HepG2 (cell line): ENCODE results near the gene TM4SF18. TPM values are rescaled to one million over a fixed set of nuclear protein-coding genes. Genes with fewer than 3 reads are reported as not detected.

Source experiments
- BCL6 ChIP-seq: IDR thresholded peaks from 2 replicates; pipeline ENCODE4 v1.6.1; 2016; ENCODE audit warnings: missing genetic modification reagents, missing compliant biosample characterization
- CCDC6 ChIP-seq: sonication (generic); formaldehyde crosslinking; IDR thresholded peaks from 2 replicates; pipeline ENCODE4 v1.8.1; 2022; ENCODE audit warnings: mild to moderate bottlenecking, missing genetic modification reagents, moderate library complexity
- KLF12 ChIP-seq: sonication (generic); formaldehyde crosslinking; IDR thresholded peaks from 2 replicates; pipeline ENCODE4 v1.4.0; 2020; ENCODE audit warnings: missing genetic modification reagents, borderline replicate concordance
- KLF9 ChIP-seq: IDR thresholded peaks from 2 replicates; pipeline ENCODE4 v1.6.1; 2016; ENCODE audit warnings: low read depth
- LCORL ChIP-seq, 2 experiments: fragments of 450-650 bp in 1 of 2; sonication (generic) in 1 of 2; formaldehyde crosslinking in 1 of 2; IDR thresholded peaks; 2 replicates each; pipeline versions ENCODE4 v1.5.0 to v1.6.1; 2017 to 2020; ENCODE audit warnings: antibody characterized with exemption in 1 of 2, missing genetic modification reagents in 1 of 2
- MEF2D ChIP-seq: sonication (generic); formaldehyde crosslinking; IDR thresholded peaks from 2 replicates; pipeline ENCODE4 v1.5.1; 2020; ENCODE audit warnings: mild to moderate bottlenecking, missing genetic modification reagents
- MIER2 ChIP-seq: IDR thresholded peaks from 2 replicates; pipeline ENCODE4 v1.6.1; 2016; ENCODE audit warnings: missing biosample characterization, missing genetic modification reagents
- NBN ChIP-seq: fragments of 450-650 bp; conservative IDR thresholded peaks from 2 replicates; pipeline ENCODE4 v1.6.1; 2017
- NFIC ChIP-seq: IDR thresholded peaks from 2 replicates; pipeline ENCODE4 v1.6.1; 2012; ENCODE audit warnings: mild to moderate bottlenecking, low read length, inconsistent platforms
- PAWR ChIP-seq: sonication (generic); formaldehyde crosslinking; IDR thresholded peaks from 2 replicates; pipeline ENCODE4 v1.4.0; 2020; ENCODE audit warnings: missing genetic modification reagents, mild to moderate bottlenecking, borderline replicate concordance
- PTBP1 ChIP-seq: fragments of 200-400 bp; formaldehyde crosslinking; IDR thresholded peaks from 2 replicates; pipeline ENCODE4 v1.6.1; 2018; ENCODE audit warnings: low read length, low read depth; ENCODE audit not compliant: poor library complexity, severe bottlenecking
- RARA ChIP-seq: IDR thresholded peaks from 2 replicates; pipeline ENCODE4 v1.6.1; 2016; ENCODE audit warnings: missing genetic modification reagents, missing compliant biosample characterization
- RFX3 ChIP-seq: IDR thresholded peaks from 2 replicates; pipeline ENCODE4 v1.6.1; 2016; ENCODE audit warnings: missing biosample characterization, missing genetic modification reagents
- SMARCC2 ChIP-seq: fragments of 450-650 bp; IDR thresholded peaks from 2 replicates; pipeline ENCODE4 v1.6.1; 2017; ENCODE audit warnings: antibody characterized with exemption, mild to moderate bottlenecking
- SNAI1 ChIP-seq: sonication (generic); formaldehyde crosslinking; IDR thresholded peaks from 2 replicates; pipeline ENCODE4 v1.5.0; 2020; ENCODE audit warnings: mild to moderate bottlenecking, missing genetic modification reagents, borderline replicate concordance
- SNAPC2 ChIP-seq: sonication (generic); formaldehyde crosslinking; IDR thresholded peaks from 2 replicates; pipeline ENCODE4 v1.8.1; 2022; ENCODE audit warnings: mild to moderate bottlenecking, missing genetic modification reagents
- U2AF2 ChIP-seq: fragments of 200-400 bp; formaldehyde crosslinking; IDR thresholded peaks from 2 replicates; pipeline ENCODE4 v1.6.1; 2017; ENCODE audit warnings: low read depth, mild to moderate bottlenecking, low read length
- ZNF235 ChIP-seq: sonication (generic); formaldehyde crosslinking; IDR thresholded peaks from 2 replicates; pipeline ENCODE4 v1.8.1; 2023; ENCODE audit warnings: mild to moderate bottlenecking, missing genetic modification reagents, borderline replicate concordance
- ZNF253 ChIP-seq: sonication (generic); formaldehyde crosslinking; IDR thresholded peaks from 2 replicates; pipeline ENCODE4 v1.8.0; 2022; ENCODE audit warnings: mild to moderate bottlenecking, missing genetic modification reagents, borderline replicate concordance
- ZNF331 ChIP-seq: sonication (generic); formaldehyde crosslinking; IDR thresholded peaks from 2 replicates; pipeline ENCODE4 v1.4.0; 2020; ENCODE audit warnings: missing genetic modification reagents
- ZNF354B ChIP-seq: sonication (generic); formaldehyde crosslinking; IDR thresholded peaks from 2 replicates; pipeline ENCODE4 v1.8.0; 2022; ENCODE audit warnings: mild to moderate bottlenecking, missing genetic modification reagents
- ZNF460 ChIP-seq: sonication (generic); formaldehyde crosslinking; IDR thresholded peaks from 2 replicates; pipeline ENCODE4 v1.5.1; 2020; ENCODE audit warnings: missing genetic modification reagents, mild to moderate bottlenecking, borderline replicate concordance
- ZNF577 ChIP-seq: sonication (generic); formaldehyde crosslinking; IDR thresholded peaks from 2 replicates; pipeline ENCODE4 v1.4.0; 2020; ENCODE audit warnings: mild to moderate bottlenecking, low read depth, missing genetic modification reagents, borderline replicate concordance
- ZSCAN25 ChIP-seq: sonication (generic); formaldehyde crosslinking; IDR thresholded peaks from 2 replicates; pipeline ENCODE4 v1.8.0; 2022; ENCODE audit warnings: mild to moderate bottlenecking, missing genetic modification reagents
- polyA plus RNA-seq, 8 experiments: library from polyadenylated mRNA; depleted of rRNA in 3 of 8; stranded (reverse) in 7 of 8; unstranded in 1 of 8; fragments of >200 nt; fragmentation: Illumina TruSeq in 4 of 8; extraction: Trizol in 4 of 8; gene quantifications; 2 replicates each; pipeline versions ENCODE4 v1.2.1 to v1.2.3, GENCODE V29; 2011 to 2016; ENCODE audit warnings: low read depth in 4 of 8, missing spikeins in 1 of 8, mixed read lengths in 1 of 8; ENCODE audit not compliant: insufficient read depth in 1 of 8
- total RNA-seq, 5 experiments: library from RNA; depleted of rRNA; stranded (reverse); fragments of >200 nt; fragmentation: Illumina TruSeq; extraction: Trizol; gene quantifications; 2 replicates each; pipeline ENCODE4 v1.2.3, GENCODE V29; 2016; ENCODE audit warnings: low read depth in 1 of 5
- TF ChIP-seq, protein P1 (sequence below): sonication (generic); formaldehyde crosslinking; IDR thresholded peaks from 2 replicates; pipeline ENCODE4 v1.9.0; 2021; ENCODE audit warnings: missing genetic modification reagents, borderline replicate concordance
- TF ChIP-seq, protein P2 (sequence below): sonication (generic); formaldehyde crosslinking; IDR thresholded peaks from 2 replicates; pipeline ENCODE4 v1.5.1; 2020; ENCODE audit warnings: missing genetic modification reagents, mild to moderate bottlenecking, borderline replicate concordance

The TM4SF18 gene
- total and polyA plus RNA-seq, 2 of the 13 experiments (the other 11 are each of a cell fraction or from before 2014, with no cell fraction given): 0.15 TPM; not detected in 1

DNA sequence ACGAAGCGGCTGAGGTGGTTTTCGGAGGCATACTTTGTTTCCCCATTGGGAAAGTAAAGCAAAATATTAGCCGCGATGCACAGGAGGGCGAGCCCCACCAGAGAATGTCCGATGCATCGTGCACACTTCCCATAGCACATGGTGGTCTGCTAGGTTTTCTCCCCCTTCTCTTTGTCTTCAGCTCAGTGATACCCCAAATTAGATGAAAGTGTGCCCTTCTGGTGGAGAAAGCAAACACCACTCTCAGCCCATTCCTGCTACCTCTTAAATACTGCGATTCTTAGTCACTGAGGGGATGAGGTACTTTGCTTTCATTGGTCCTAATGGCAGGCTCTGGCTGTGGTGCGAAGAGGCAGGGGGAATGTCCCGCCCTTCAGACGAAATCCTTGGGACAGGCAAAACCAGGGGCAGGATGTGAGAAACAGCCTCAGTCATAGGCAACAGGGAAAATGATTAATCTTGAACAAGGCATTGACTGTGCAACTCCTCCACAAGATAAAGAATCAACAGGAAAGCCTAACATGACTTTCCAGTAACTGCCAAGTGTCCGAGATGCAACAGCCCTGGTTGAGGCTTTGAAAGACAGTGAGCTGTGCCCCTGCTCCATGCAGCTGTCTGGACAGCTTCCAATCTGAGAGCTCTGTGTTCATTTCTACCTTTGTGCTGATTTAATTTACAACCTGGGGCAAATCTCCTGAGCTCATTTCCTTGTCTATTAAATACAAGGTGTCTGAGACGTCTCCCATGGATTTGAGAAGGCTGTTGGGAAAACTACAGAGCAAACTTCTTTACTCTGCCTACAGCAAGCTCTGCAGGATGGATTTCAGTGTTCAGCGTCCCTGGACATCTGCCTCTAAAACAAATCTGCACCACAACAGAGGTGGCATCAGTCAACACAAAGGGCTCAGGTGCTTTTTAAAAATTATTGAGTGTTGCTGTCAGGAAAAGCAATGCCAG lies 44.2 kb upstream of the TM4SF18 start, which contains the start of gene TM4SF1 (continued):
- TF ChIP-seq, protein P1, sequence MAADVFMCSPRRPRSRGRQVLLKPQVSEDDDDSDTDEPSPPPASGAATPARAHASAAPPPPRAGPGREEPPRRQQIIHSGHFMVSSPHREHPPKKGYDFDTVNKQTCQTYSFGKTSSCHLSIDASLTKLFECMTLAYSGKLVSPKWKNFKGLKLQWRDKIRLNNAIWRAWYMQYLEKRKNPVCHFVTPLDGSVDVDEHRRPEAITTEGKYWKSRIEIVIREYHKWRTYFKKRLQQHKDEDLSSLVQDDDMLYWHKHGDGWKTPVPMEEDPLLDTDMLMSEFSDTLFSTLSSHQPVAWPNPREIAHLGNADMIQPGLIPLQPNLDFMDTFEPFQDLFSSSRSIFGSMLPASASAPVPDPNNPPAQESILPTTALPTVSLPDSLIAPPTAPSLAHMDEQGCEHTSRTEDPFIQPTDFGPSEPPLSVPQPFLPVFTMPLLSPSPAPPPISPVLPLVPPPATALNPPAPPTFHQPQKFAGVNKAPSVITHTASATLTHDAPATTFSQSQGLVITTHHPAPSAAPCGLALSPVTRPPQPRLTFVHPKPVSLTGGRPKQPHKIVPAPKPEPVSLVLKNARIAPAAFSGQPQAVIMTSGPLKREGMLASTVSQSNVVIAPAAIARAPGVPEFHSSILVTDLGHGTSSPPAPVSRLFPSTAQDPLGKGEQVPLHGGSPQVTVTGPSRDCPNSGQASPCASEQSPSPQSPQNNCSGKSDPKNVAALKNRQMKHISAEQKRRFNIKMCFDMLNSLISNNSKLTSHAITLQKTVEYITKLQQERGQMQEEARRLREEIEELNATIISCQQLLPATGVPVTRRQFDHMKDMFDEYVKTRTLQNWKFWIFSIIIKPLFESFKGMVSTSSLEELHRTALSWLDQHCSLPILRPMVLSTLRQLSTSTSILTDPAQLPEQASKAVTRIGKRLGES: peak; percentile 31; the same call in 1 of the 2 replicates
- TF ChIP-seq PTBP1: no peak
- TF ChIP-seq ZNF354B (CRISPR knock-in tag): no peak
- TF ChIP-seq ZSCAN25: 0 out of 2 replicates have a peak, but pooled peaks have one; percentile 18
- no peak for TF ChIP-seq PAWR (CRISPR knock-in tag)
- no peak for TF ChIP-seq ZNF235 (CRISPR knock-in tag)
- TF ChIP-seq SNAI1 (CRISPR knock-in tag): no peak
- TF ChIP-seq KLF12 (CRISPR knock-in tag): peak; percentile 81
- TF ChIP-seq CCDC6: peak; percentile 72; the same call in 1 of the 2 replicates
- no peak for TF ChIP-seq SMARCC2
- TF ChIP-seq MIER2: no peak; the same call in 1 of the 2 replicates
- peak; percentile 68 for TF ChIP-seq NFIC
- no peak for TF ChIP-seq RFX3 (CRISPR knock-in tag)
- no peak for TF ChIP-seq ZNF577 (CRISPR knock-in tag)
- no peak; the same call in 1 of the 2 replicates for TF ChIP-seq KLF9 (CRISPR knock-in tag)
- no peak for TF ChIP-seq NBN
- TF ChIP-seq MEF2D (CRISPR knock-in tag): no peak
- TF ChIP-seq, protein P2, sequence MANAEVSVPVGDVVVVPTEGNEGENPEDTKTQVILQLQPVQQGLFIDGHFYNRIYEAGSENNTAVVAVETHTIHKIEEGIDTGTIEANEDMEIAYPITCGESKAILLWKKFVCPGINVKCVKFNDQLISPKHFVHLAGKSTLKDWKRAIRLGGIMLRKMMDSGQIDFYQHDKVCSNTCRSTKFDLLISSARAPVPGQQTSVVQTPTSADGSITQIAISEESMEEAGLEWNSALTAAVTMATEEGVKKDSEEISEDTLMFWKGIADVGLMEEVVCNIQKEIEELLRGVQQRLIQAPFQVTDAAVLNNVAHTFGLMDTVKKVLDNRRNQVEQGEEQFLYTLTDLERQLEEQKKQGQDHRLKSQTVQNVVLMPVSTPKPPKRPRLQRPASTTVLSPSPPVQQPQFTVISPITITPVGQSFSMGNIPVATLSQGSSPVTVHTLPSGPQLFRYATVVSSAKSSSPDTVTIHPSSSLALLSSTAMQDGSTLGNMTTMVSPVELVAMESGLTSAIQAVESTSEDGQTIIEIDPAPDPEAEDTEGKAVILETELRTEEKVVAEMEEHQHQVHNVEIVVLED (CRISPR knock-in tag): no peak; the same call in 1 of the 2 replicates
- TF ChIP-seq RARA (CRISPR knock-in tag): peak; percentile 79
- TF ChIP-seq ZNF253: 0 out of 2 replicates have a peak, but pooled peaks have one; percentile 43
- no peak for TF ChIP-seq U2AF2
- peak; percentile 80 for TF ChIP-seq ZNF331 (CRISPR knock-in tag)
- no peak; the same call in 1 of the 2 replicates for TF ChIP-seq SNAPC2 (CRISPR knock-in tag)
- peak; percentile 98 for TF ChIP-seq BCL6 (CRISPR knock-in tag)
- TF ChIP-seq ZNF460 (CRISPR knock-in tag): no peak
- no peak for TF ChIP-seq LCORL (IDR thresholded peaks at IDR 0.05)
- peak; percentile 78 for TF ChIP-seq LCORL (CRISPR knock-in tag; IDR thresholded peaks at IDR 0.05)
